GM12873 (cell line): Measurements from ENCODE around the gene HSPB8.
A peak's percentile ranks its signal among the peaks of the same experiment; 100 is the strongest.

Experiments used
- CTCF ChIP-seq: IDR thresholded peaks from 2 replicates; pipeline ENCODE4 v1.5.1; 2012; ENCODE audit warnings: low read depth, mild to moderate bottlenecking, moderate library complexity, low read length, control low read depth; ENCODE audit not compliant: insufficient read depth; ENCODE audit errors: missing control alignments

HSPB8 gene

GRCh38 chr12:119230807-119231206, 52.1 kb downstream of the HSPB8 start:
- TF ChIP-seq CTCF, result no peak

- TF ChIP-seq CTCF, result no peak
These were observed 53.0 kb downstream of the HSPB8 start for GRCh38 chr12:119231774-119232173.

- peak; percentile 10 for TF ChIP-seq CTCF
These were observed 56.5 kb downstream of the HSPB8 start for GRCh38 chr12:119235197-119235751.

GRCh38 chr12:119236372-119236771, 57.6 kb downstream of the HSPB8 start:
- no peak for TF ChIP-seq CTCF

GRCh38 chr12:119239040-119239439, 60.3 kb downstream of the HSPB8 start:
- no peak for TF ChIP-seq CTCF

GRCh38 chr12:119241049-119241448, 62.3 kb downstream of the HSPB8 start:
- no peak for TF ChIP-seq CTCF

- no peak for TF ChIP-seq CTCF
These were observed 62.9 kb downstream of the HSPB8 start for GRCh38 chr12:119241580-119242169.
